ENCODE results near the gene ATXN1.
"Not testable (repeated sequence)": the region's sequence is repeated elsewhere in the genome, so short reads cannot be mapped to it uniquely, and the experiment has no call there.

ATXN1 gene

GRCh38 chr6:16274483-16274882 lies 486.8 kb downstream of the ATXN1 start:
- DNase-seq (ENCODE audit: low read depth), result no peak

- DNase-seq (ENCODE audit: low read depth), result no peak
Measured at GRCh38 chr6:16273256-16273655, 488.0 kb downstream of the ATXN1 start.

- DNase-seq (ENCODE audit: low read depth), result no peak
Measured at GRCh38 chr6:16272201-16272600, 489.1 kb downstream of the ATXN1 start.

GRCh38 chr6:16271428-16271827 lies 489.8 kb downstream of the ATXN1 start:
- no peak for DNase-seq (ENCODE audit: low read depth)

GRCh38 chr6:16270178-16270794 lies 491.0 kb downstream of the ATXN1 start:
- no peak for DNase-seq (ENCODE audit: low read depth)

- DNase-seq (ENCODE audit: low read depth), result not testable (repeated sequence)
Measured at GRCh38 chr6:16269442-16270070, 491.7 kb downstream of the ATXN1 start.

GRCh38 chr6:16267428-16268263 lies 493.6 kb downstream of the ATXN1 start:
- no peak for DNase-seq (ENCODE audit: low read depth)

- no peak for DNase-seq (ENCODE audit: low read depth)
Measured at GRCh38 chr6:16265351-16266341, 495.6 kb downstream of the ATXN1 start.

GRCh38 chr6:16264785-16265184 lies 496.5 kb downstream of the ATXN1 start:
- DNase-seq (ENCODE audit: low read depth), result no peak

GRCh38 chr6:16263464-16264099 lies 497.7 kb downstream of the ATXN1 start:
- DNase-seq (ENCODE audit: low read depth), result not testable (repeated sequence)

- not testable (repeated sequence) for DNase-seq (ENCODE audit: low read depth)
Measured at GRCh38 chr6:16262773-16263172, 498.5 kb downstream of the ATXN1 start.

- not testable (repeated sequence) for DNase-seq (ENCODE audit: low read depth)
Measured at GRCh38 chr6:16260602-16261001, 500.7 kb downstream of the ATXN1 start.

GRCh38 chr6:16259604-16260003 lies 501.7 kb downstream of the ATXN1 start:
- not testable (repeated sequence) for DNase-seq (ENCODE audit: low read depth)

GRCh38 chr6:16258709-16259075 lies 502.6 kb downstream of the ATXN1 start:
- no peak for DNase-seq (ENCODE audit: low read depth)

GRCh38 chr6:16257999-16258708 lies 503.1 kb downstream of the ATXN1 start:
- DNase-seq (ENCODE audit: low read depth), result no peak

- DNase-seq (ENCODE audit: low read depth), result no peak
Measured at GRCh38 chr6:16256781-16257180, 504.5 kb downstream of the ATXN1 start.

- DNase-seq (ENCODE audit: low read depth), result no peak
Measured at GRCh38 chr6:16254535-16254934, 506.7 kb downstream of the ATXN1 start.

GRCh38 chr6:16253399-16254144 lies 507.7 kb downstream of the ATXN1 start:
- DNase-seq (ENCODE audit: low read depth), result no peak

GRCh38 chr6:16252686-16253299 lies 508.5 kb downstream of the ATXN1 start:
- DNase-seq (ENCODE audit: low read depth), result no peak

GRCh38 chr6:16251706-16252105 lies 509.6 kb downstream of the ATXN1 start:
- DNase-seq (ENCODE audit: low read depth), result no peak
